ENCODE measurements around the gene ADGRB3.

DNA sequence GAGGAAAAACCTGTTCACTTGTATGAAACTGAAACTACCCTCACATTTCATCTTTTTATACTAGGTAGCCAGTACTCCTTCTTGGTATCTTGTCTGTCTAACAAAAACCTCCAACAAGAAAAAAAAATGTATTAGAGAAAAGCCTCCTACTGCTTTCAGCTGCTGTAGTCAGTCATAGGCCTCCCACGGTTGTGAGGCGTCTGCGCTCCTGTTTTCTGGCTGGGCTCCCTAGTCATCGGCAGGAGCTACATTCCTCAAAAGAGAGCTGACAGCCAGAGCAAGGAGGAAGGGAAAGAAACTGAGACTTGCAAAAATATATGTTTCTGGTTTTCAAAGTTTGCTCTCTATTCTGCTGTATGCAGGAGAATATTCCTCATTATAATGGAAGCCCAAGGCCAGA lies 644.7 kb downstream of the ADGRB3 start:
- TF ChIP-seq, protein P1, sequence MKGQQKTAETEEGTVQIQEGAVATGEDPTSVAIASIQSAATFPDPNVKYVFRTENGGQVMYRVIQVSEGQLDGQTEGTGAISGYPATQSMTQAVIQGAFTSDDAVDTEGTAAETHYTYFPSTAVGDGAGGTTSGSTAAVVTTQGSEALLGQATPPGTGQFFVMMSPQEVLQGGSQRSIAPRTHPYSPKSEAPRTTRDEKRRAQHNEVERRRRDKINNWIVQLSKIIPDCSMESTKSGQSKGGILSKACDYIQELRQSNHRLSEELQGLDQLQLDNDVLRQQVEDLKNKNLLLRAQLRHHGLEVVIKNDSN (IDR thresholded peaks at IDR 0.05; ENCODE audit: borderline replicate concordance, low read depth): no peak
- TF ChIP-seq, protein P2, sequence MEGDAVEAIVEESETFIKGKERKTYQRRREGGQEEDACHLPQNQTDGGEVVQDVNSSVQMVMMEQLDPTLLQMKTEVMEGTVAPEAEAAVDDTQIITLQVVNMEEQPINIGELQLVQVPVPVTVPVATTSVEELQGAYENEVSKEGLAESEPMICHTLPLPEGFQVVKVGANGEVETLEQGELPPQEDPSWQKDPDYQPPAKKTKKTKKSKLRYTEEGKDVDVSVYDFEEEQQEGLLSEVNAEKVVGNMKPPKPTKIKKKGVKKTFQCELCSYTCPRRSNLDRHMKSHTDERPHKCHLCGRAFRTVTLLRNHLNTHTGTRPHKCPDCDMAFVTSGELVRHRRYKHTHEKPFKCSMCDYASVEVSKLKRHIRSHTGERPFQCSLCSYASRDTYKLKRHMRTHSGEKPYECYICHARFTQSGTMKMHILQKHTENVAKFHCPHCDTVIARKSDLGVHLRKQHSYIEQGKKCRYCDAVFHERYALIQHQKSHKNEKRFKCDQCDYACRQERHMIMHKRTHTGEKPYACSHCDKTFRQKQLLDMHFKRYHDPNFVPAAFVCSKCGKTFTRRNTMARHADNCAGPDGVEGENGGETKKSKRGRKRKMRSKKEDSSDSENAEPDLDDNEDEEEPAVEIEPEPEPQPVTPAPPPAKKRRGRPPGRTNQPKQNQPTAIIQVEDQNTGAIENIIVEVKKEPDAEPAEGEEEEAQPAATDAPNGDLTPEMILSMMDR (IDR thresholded peaks at IDR 0.05): no peak
- TF ChIP-seq POLR2AphosphoS5 (IDR thresholded peaks at IDR 0.05; ENCODE audit: low read depth, low read length) (no peak), EZH2phosphoT487 (IDR thresholded peaks at IDR 0.05; ENCODE audit: borderline replicate concordance, low read depth) (no peak), YY1 (IDR thresholded peaks at IDR 0.05; ENCODE audit: low read depth) (no peak), CHD2 (IDR thresholded peaks at IDR 0.05; ENCODE audit: low read length, partially characterized antibody) (no peak), FOXM1 (IDR thresholded peaks at IDR 0.05; ENCODE audit: low read depth) (no peak), GATA2 (CRISPR knock-in tag; IDR thresholded peaks at IDR 0.05) (no peak)
- TF ChIP-seq, protein P3, sequence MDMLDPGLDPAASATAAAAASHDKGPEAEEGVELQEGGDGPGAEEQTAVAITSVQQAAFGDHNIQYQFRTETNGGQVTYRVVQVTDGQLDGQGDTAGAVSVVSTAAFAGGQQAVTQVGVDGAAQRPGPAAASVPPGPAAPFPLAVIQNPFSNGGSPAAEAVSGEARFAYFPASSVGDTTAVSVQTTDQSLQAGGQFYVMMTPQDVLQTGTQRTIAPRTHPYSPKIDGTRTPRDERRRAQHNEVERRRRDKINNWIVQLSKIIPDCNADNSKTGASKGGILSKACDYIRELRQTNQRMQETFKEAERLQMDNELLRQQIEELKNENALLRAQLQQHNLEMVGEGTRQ (IDR thresholded peaks at IDR 0.05; ENCODE audit: borderline replicate concordance, low read depth, low read length): no peak
- TF ChIP-seq, protein P4, sequence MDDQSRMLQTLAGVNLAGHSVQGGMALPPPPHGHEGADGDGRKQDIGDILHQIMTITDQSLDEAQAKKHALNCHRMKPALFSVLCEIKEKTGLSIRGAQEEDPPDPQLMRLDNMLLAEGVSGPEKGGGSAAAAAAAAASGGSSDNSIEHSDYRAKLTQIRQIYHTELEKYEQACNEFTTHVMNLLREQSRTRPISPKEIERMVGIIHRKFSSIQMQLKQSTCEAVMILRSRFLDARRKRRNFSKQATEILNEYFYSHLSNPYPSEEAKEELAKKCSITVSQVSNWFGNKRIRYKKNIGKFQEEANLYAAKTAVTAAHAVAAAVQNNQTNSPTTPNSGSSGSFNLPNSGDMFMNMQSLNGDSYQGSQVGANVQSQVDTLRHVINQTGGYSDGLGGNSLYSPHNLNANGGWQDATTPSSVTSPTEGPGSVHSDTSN (IDR thresholded peaks at IDR 0.05): no peak
